Suprapubic skin (tissue), 4 donors: ENCODE data around the gene ERLIN1. TPM values are rescaled to one million over a fixed set of nuclear protein-coding genes. Genes with fewer than 3 reads are reported as not detected.

Source experiments
- DNase-seq, 2 donors: peaks; one replicate each; pipeline ENCODE4 v3.0.0-alpha.2; 2019; ENCODE audit warnings: low spot score in 2 of 2
- H3K27ac ChIP-seq: fragments of 200-600 bp; sonication (generic); one replicate; pipeline ENCODE4 v1.5.1; 2019
- H3K27me3 ChIP-seq: fragments of 200-600 bp; sonication (generic); one replicate; pipeline ENCODE4 v1.5.1; 2019
- H3K36me3 ChIP-seq: fragments of 200-600 bp; sonication (generic); one replicate; pipeline ENCODE4 v1.5.1; 2019
- H3K4me1 ChIP-seq: fragments of 200-600 bp; sonication (generic); one replicate; pipeline ENCODE4 v1.5.1; 2019
- H3K4me3 ChIP-seq: fragments of 200-600 bp; sonication (generic); one replicate; pipeline ENCODE4 v1.5.1; 2019; ENCODE audit warnings: mild to moderate bottlenecking
- H3K9me3 ChIP-seq: fragments of 200-600 bp; sonication (generic); one replicate; pipeline ENCODE4 v1.5.1; 2019
- EP300 ChIP-seq: sonication (generic); formaldehyde crosslinking; IDR thresholded peaks from one replicate; pipeline ENCODE4 v1.6.1; 2017; ENCODE audit warnings: antibody characterized with exemption
- POLR2A ChIP-seq, 2 donors: fragments of 450-650 bp; IDR thresholded peaks; one replicate each; pipeline ENCODE4 v1.6.1; 2017; ENCODE audit warnings: antibody characterized with exemption in 2 of 2, mild to moderate bottlenecking in 2 of 2, moderate library complexity in 2 of 2
- POLR2AphosphoS5 ChIP-seq, 3 donors: sonication (generic); formaldehyde crosslinking; IDR thresholded peaks; one replicate each; pipeline ENCODE4 v1.6.1; 2017; ENCODE audit warnings: antibody characterized with exemption in 3 of 3
- WGBS: methylation state at CpG from one replicate; pipeline ENCODE4 v1.1.5; 2018; 5-methylcytosine and 5-hydroxymethylcytosine counted together
- total RNA-seq, 4 donors: library from RNA; depleted of rRNA; stranded (reverse); fragments of >200 nt; gene quantifications; one replicate each; pipeline ENCODE4 v1.1.0, GENCODE V29; 2016
- TF ChIP-seq, protein P1 (sequence below), 2 donors: fragments of 200-600 bp in 1 of 2; fragments of 450-650 bp in 1 of 2; sonication (generic) in 1 of 2; IDR thresholded peaks; one replicate each; pipeline ENCODE4 v1.5.1; 2016 to 2019; ENCODE audit warnings: antibody characterized with exemption in 2 of 2, mild to moderate bottlenecking in 1 of 2, moderate library complexity in 1 of 2

The ERLIN1 gene
- total RNA-seq, 4 donors from 2014 or later, result 23.3 to 38.2 (median 27.9) TPM

DNA sequence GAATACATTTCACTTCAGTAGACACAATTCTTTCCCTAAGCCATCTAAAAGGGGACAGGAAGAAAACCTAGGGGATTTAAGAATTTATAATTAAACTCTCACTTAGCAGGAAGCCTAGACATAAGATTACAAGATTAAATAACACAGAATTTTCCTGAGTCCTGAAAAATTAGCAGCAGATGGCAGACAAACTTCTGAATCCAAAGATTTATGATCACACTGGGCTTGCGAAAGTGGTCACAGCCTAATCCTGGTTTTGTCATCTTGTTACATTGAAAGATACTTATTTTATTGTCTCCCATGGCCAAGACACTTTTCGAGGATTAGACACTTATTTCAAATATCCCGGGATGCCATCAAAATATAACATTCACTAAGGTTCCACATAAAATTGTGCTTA is 2.9 kb downstream of the ERLIN1 start:
- H3K9me3 ChIP-seq, result no peaks in the 10 kb centered on the region
- no peak for DNase-seq
- H3K4me3 ChIP-seq, result no peak overlapping the region
- TF ChIP-seq, protein P1, sequence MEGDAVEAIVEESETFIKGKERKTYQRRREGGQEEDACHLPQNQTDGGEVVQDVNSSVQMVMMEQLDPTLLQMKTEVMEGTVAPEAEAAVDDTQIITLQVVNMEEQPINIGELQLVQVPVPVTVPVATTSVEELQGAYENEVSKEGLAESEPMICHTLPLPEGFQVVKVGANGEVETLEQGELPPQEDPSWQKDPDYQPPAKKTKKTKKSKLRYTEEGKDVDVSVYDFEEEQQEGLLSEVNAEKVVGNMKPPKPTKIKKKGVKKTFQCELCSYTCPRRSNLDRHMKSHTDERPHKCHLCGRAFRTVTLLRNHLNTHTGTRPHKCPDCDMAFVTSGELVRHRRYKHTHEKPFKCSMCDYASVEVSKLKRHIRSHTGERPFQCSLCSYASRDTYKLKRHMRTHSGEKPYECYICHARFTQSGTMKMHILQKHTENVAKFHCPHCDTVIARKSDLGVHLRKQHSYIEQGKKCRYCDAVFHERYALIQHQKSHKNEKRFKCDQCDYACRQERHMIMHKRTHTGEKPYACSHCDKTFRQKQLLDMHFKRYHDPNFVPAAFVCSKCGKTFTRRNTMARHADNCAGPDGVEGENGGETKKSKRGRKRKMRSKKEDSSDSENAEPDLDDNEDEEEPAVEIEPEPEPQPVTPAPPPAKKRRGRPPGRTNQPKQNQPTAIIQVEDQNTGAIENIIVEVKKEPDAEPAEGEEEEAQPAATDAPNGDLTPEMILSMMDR (IDR thresholded peaks at IDR 0.05), result no peak
- TF ChIP-seq POLR2AphosphoS5 (IDR thresholded peaks at IDR 0.05), result no peak
- no peak for TF ChIP-seq EP300
- no peak for TF ChIP-seq POLR2A (IDR thresholded peaks at IDR 0.05)
- H3K27me3 ChIP-seq, result no peaks in the 10 kb centered on the region
- WGBS, result 89% methylated on average over 3 of the region's 3 CpGs
- H3K27ac ChIP-seq, result peak overlapping the region; percentile 35
- peaks cover 11% of the 10 kb centered on the region for H3K36me3 ChIP-seq
- peaks cover 44% of the 10 kb centered on the region for H3K4me1 ChIP-seq

DNA sequence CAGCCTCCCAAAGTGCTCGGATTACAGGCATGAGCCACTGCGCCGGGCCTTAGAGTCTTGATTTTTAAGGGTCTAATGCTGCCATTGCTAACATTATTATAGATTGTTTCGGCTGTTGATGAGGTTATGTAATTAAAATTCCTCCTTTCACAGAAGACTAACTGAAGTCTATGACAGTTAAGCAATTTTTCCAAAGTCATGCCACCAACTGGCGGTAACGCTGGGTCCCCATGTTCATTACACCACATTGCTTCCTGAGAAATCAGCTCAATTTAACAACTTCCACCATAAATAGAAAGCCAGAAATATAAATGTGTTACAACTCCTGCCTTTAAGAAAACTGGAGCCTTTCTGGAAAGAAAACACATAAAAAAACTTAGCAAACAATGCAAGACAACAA is 3.5 kb downstream of the ERLIN1 start:
- H3K4me1 ChIP-seq, result peaks cover 39% of the 10 kb centered on the region
- no peak for DNase-seq
- H3K27me3 ChIP-seq, result no peaks in the 10 kb centered on the region
- no peak for TF ChIP-seq EP300
- no peak for TF ChIP-seq POLR2A (IDR thresholded peaks at IDR 0.05)
- TF ChIP-seq, protein P1 (IDR thresholded peaks at IDR 0.05), result no peak
- TF ChIP-seq POLR2AphosphoS5 (IDR thresholded peaks at IDR 0.05), result no peak
- no peak overlapping the region for H3K4me3 ChIP-seq
- 91% methylated on average over 6 of the region's 6 CpGs for WGBS
- no peak overlapping the region for H3K27ac ChIP-seq
- H3K36me3 ChIP-seq, result peaks cover 16% of the 10 kb centered on the region
- no peaks in the 10 kb centered on the region for H3K9me3 ChIP-seq

DNA sequence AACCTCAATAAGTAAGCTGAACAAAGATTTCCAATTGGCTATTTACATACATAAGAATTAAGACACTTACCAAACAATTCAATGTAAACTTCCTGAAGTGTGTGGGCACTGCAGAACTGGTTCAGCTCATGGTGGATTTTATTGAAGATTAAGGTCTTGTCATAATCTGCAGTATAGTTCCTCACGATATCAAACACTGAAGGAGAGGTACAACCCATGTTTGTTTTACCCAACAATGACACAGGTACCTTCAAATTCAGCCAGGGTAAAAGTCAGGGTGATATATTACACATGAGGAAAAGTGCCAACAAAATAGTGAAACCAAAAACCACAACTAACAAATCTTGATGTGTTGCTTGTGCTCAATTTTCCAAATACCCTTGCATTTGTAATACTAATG is 10.0 kb downstream of the ERLIN1 start:
- Histone ChIP-seq H3K27ac (no peak overlapping the region), H3K9me3 (no peaks in the 10 kb centered on the region), H3K4me3 (no peak overlapping the region), H3K36me3 (peaks cover 76% of the 10 kb centered on the region), H3K27me3 (no peaks in the 10 kb centered on the region), H3K4me1 (no peaks in the 10 kb centered on the region)
- WGBS, result 88% methylated on average over 1 of the region's 1 CpG
- TF ChIP-seq POLR2AphosphoS5 (IDR thresholded peaks at IDR 0.05) (no peak), EP300 (no peak), POLR2A (IDR thresholded peaks at IDR 0.05) (no peak)
- TF ChIP-seq, protein P1 (IDR thresholded peaks at IDR 0.05), result no peak
- DNase-seq, result no peak

DNA sequence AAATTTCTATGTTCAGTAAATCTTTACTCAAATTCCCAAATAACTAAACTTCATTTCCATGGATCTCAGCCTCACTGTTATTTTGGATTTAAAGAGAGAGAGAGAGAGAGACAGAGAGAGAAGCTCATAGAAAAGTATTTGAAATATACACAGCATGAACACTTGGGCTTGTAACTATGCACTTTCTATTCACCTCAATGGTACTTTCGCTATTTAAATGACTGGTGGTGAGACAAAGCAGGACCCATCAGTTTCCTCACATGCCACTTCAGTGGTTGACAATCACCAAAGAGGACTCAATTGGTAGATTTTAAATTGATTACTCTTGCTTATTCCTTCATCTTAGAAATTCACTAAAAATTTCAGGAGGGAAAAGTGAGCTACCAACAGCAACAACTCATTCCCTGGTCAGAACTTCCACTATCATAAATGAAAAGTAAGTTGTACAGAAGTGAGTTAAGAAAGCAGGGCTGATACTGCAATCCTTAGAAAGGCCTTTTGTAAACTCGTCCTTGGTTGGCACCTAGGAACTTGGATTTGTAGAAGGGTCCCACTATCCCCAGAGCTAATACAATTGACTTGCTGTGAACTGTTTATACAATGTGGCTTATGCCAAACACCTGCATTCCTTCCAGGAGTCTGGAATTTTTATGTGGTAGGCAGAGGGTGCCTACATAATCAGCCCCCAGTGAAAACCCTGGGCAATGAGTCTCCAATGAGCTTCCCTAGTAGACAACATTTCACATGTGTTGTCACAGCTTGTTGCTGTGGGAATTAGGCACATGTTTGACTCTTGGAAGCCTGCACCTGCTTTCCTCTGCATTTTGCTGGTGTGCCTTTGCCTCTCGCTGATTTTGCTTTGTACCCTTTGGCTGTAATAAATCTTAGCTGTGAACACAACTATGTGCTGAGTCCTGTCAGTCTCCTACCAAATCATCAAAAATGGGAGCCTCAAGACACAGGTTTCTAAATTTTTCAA is 10.8 kb downstream of the ERLIN1 start:
- DNase-seq, result no peak
- Histone ChIP-seq H3K9me3 (no peaks in the 10 kb centered on the region), H3K27me3 (no peaks in the 10 kb centered on the region), H3K4me3 (no peak overlapping the region), H3K4me1 (no peaks in the 10 kb centered on the region), H3K36me3 (peaks cover 79% of the 10 kb centered on the region), H3K27ac (no peak overlapping the region)
- TF ChIP-seq, protein P1 (IDR thresholded peaks at IDR 0.05), result no peak
- TF ChIP-seq POLR2AphosphoS5 (IDR thresholded peaks at IDR 0.05) (no peak), POLR2A (IDR thresholded peaks at IDR 0.05) (no peak), EP300 (no peak)
- WGBS, result 89% methylated on average over 3 of the region's 3 CpGs

DNA sequence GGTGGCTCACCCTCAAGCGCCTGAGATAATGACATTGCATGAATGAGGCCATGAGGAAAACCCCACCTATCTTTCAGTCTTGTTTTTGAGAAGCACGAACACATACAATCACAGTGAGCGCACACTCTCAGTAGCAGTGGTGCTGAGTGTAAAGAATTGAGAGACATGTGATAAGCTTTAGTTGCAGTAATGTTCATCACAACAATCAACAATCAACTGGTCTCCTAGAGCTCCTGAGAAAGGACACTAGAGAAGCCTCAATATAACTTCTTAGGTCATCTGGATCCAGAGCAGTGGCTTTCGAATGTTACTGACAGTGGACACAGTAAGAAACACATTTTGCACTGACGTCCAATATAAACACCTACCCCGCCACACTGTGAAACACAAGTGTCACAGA is 12.8 kb downstream of the ERLIN1 start:
- Histone ChIP-seq H3K36me3 (peaks cover 81% of the 10 kb centered on the region), H3K27me3 (no peaks in the 10 kb centered on the region), H3K27ac (no peak overlapping the region), H3K9me3 (no peaks in the 10 kb centered on the region), H3K4me3 (no peak overlapping the region), H3K4me1 (no peaks in the 10 kb centered on the region)
- DNase-seq, result no peak
- TF ChIP-seq, protein P1 (IDR thresholded peaks at IDR 0.05), result no peak
- TF ChIP-seq POLR2A (IDR thresholded peaks at IDR 0.05), result no peak
- TF ChIP-seq POLR2AphosphoS5 (IDR thresholded peaks at IDR 0.05), result no peak
- no peak for TF ChIP-seq EP300
- 96% methylated on average over 6 of the region's 6 CpGs for WGBS
